Measurements from ENCODE around the gene ATL1.
"Not testable (repeated sequence)": the region's sequence is repeated elsewhere in the genome, so short reads cannot be mapped to it uniquely, and the experiment has no call there.

Gene ATL1

DNA sequence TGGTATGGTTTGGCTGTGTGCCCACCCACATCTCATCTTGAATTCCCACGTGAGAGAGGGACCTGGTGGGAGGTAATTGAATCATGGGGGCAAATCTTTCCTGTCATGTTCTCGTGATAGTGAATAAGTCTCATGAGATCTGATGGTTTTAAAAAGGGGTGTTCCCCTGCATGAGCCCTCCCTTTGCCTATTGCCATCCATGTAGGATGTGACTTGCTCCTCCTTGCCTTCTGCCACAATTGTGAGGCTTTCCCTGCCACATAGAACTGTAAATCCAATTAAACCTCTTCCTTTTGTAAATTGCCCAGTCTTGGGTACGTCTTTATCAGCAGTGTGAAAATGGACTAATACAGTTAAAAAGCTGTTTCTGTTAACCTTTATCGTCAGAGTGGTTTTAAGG lies 21.9 kb upstream of the ATL1 start:
- DNase-seq = not testable (repeated sequence)

DNA sequence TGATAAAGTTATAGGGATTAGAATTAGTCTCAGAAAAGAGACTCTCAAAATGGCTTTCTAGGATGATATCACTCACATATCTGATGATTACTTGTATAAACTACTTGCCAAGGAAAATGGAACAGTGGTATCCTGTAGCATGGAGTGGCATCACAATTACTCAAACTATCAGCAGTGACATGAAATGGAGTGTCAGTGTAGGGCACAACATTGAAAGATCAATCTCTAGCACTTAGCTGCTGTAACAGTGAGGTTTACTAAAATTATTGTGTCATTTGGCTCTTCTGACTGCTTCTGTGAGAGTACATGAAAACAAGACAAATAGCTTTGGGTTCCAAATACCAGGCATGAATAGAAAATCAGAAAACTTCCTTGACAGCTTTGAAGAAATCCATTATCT lies 20.9 kb upstream of the ATL1 start:
- DNase-seq = no peak

DNA sequence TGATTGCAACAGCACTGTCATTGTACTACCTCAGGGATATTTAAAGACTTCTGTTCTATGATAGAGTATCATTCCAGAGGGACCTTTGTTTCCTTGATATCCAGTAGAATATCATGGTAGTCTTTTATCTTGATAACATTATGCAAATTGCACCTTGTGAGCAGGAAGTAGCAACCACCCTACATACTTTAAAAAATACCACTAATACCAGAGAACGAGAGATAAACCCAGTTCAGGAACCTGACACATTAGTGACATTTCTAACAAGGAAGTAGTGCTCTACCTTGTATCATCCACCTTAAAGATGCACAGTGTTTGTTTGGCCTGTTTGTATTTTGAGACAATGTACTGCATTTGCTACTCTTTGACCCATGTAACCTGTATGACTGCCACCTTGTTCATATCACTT lies 18.8 kb upstream of the ATL1 start:
- DNase-seq = no peak

DNA sequence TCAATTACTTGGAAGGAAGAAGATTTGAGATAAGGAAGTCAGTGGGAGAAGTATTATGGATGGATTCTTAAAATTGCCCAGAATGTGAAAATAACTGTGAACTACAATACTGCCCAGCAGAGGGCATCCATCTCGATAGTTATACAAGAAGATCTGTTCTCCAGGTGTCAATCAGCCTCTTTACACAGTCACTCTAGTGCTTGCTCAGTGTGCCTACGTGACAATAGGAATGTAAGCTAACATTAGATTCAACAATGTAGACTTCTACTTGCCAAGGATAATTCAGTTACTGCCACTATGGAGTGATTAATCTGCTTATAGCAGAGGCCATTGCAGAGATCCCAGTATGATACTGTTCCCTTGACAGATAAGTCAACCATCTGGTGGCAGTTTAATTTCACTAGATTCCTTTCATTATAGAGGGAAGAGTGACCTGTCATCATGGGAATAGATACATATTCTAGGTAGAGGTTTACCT lies 17.0 kb upstream of the ATL1 start:
- peak; percentile 20 for DNase-seq

DNA sequence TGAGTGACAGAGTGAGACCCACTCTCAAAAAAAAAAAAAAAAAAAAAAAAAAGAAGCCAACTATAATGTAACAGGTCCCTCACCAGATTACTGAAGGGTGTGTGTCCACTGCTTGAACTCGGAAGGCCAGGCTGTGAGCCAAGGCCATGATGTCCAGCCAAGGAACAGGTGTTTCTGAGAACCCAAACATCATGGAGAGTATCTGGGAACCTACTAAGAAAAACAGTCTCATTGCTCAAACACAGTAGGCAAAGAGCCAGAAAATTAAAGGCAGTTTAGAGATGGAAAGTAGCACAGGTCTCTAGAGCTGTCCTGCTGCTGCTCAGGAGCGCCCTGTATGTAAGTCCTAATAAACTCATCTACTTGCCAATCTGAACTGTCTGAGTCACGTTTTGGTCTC lies 15.0 kb upstream of the ATL1 start:
- peak; percentile 23 for DNase-seq

DNA sequence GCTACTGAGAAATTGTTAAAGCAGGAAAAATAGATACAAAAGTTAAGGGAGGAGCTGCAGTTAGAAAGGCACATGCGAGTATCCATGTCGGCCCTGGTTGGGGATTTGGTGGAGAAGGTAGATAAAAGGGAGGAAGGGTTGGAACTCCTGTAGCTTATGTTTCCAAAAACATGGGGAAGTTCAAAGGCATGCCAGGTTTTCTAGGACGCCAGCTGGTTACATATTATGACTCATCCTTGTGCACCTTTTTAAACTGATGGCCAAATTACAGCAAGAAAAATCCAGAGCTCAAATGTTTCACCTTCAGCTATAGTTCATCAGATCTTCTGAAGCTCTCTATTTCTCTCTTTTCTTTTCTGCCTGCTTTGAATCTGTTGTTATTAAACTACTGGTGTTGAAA lies 14.3 kb upstream of the ATL1 start:
- peak; percentile 80 for DNase-seq

DNA sequence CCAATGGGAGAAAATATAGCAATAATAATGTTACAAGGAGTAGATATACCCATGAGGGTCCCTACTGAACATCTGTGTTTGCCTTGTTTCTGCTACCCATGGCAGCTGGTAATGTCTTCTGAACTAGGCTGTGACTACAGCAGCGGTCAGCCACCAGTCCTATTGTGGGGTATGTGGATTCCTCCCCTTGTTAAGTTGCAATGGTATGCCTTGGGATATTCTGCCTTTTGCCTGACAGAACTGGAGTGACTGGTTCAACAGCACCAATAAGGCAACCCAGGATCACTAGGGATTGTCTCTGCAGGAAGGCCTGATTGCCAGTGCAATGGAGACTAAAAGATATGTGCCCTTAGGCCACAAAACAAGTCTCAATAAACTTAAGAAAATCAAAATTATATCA lies 9.7 kb upstream of the ATL1 start:
- DNase-seq = no peak

DNA sequence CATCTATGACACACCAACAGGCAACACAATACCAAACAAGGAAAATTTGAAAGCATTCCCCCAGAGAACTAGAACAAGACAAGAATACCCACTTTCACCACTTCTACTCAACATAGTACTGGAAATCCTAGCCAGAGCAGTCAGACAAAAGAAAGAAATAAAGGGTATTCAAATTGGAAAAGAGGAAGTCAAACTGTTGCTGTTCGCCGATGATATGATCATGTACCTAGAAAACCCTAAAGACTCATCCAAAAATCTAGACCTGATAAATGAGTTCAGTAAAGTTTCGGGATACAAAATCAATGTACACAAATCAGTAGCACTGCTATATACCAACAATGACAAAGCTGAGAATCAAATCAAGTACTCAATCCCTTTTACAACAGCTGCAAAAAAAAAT lies 8.1 kb upstream of the ATL1 start:
- no peak for DNase-seq

DNA sequence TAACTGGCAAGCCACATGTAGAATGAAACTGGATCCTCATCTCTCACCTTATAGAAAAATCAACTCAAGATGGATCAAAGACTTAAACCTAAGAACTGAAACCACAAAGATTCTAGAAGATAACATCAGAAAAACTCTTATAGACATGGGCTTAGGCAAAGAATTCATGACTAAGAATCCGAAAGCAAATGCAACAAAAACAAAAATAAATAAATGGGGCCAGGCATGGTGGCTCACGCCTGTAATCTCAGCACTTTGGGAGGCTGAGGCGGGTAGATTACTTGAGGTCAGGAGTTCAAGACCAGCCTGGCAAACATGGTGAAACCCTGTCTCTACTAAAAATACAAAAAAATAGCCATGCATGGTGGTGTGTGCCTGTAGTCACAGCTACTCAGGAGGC lies 7.1 kb upstream of the ATL1 start:
- not testable (repeated sequence) for DNase-seq

DNA sequence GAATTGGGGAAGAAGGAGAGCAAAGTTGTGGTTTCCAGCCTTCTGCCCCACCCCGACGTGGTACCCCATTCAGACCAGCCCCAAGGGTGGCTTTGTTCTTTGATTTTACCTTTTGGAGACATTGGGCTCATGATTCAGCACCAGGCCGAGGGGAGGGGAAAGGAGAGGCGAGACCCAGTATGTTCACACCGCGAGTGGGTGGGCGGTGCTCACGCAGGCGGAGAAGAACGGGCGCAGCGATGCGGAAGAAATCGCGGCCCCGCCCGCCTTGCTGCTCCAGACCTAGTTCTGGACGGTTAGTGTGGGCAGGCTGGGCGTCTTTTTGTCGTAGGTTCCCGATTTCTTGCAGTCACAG lies 963 bp downstream of the ATL1 start:
- peak; percentile 20 for DNase-seq

DNA sequence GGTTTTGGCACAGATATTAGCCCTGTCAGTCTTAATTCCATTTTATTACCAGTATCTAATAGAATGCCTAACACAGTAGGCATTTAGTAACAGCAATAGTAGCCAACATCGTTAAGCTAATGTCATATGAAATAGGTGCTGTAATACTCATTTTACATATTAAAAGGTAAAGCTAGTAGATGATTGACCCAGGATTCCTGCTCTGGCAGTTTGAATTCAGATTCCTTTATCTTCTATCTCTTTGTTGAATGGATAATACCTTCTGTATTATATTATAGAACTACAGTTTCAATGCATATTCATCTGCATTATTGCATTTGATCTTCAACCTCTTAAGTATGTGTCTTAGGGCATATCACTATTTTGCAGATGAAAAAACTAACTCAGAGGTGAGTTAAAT lies 2.9 kb downstream of the ATL1 start:
- DNase-seq = no peak

DNA sequence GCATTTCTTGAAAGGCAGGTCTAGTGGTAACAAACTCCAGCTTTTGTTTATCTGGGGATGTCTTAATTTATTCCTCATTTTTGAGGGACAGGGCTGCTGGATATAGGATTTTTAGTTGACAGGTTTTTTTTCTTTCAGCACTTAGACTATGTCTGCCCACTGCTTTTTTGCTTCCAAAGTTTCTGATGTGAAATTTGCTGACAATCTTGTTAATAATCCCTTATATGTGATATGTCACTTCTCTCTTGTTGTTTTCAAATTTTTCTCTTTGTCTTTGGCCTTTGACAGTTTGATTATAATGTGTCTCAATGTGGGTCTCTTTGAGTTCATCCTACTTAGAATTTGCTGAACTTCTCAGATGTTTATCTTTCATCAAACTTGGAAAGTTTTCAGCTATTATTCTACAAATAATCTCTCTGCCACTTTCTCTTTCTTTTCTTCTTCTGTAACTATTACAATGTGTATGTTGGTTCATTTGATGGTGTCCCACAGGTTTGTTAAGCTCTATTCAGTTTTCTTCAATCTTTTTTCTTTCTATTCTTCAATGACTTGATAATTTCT lies 9.8 kb downstream of the ATL1 start:
- DNase-seq = no peak

DNA sequence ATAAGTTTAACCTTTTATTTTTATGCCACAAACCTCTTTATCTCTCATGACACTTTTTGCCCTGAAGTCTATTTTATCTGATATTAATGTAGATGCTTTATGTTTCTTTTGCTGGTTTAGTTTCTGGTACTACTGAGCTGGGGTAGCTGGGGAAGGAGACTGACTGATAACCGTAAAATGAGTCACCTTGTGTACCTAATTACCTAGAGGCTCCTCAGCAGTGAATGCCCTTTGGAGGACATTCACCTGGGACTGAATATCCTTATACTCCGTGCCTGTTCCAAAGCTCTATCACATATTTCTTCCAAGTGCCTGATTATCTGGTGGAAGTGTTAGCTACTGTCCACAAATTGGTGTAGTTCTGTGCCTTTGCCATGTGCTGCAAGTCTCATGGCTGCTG lies 13.9 kb downstream of the ATL1 start:
- DNase-seq = no peak

DNA sequence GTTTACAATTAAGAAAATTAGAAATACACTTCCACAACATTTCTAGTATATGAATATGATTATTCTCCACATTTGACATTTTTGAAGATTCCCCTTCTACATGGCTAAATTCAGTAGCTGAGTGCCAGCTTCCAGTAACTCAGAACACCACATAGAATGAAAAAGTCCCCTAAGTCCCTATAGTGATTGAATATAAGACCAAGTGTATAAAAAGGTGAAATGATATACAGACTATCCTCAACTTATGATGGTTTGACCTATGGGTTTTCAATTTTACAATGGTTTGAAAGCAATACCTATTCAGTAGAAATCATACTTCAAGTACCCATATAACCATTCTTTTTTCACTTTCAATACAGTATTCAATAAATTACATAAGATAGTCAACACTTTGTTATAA lies 15.8 kb downstream of the ATL1 start:
- DNase-seq = no peak

DNA sequence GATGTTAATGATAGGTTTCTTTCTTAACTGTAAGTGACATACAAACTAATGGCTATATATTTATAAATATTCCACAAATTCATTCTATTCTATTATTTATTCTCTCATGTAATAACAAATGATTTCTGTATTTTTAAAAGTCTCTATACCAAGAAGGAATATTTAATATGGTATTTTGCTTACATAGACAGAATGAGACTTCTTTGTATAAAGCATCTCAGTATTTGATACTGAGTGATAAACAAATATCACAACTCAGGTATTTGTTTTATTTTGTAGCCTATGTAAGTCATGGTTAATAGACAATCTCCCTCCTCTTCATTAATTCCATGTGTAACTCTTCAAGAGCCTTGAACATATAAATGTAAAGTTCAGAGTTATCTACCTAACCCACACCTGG lies 18.0 kb downstream of the ATL1 start:
- no peak for DNase-seq

DNA sequence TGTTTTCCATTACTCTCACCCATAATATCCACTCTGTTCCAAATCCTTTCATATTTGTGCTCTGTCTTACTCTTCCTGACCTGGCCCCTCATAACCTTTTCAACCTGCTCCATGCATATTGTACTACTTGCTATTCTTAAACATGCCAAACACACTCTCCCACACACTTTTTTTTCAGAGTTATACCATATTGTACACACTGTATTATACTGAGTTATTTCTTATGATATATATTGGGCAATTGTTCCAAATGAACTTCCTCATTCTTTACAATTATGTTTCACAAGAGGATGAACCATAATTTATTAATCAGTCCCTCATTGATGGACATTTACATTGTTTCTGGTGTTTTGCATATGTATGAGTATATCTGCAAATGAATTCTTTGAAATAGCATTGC lies 18.5 kb downstream of the ATL1 start:
- DNase-seq = no peak

DNA sequence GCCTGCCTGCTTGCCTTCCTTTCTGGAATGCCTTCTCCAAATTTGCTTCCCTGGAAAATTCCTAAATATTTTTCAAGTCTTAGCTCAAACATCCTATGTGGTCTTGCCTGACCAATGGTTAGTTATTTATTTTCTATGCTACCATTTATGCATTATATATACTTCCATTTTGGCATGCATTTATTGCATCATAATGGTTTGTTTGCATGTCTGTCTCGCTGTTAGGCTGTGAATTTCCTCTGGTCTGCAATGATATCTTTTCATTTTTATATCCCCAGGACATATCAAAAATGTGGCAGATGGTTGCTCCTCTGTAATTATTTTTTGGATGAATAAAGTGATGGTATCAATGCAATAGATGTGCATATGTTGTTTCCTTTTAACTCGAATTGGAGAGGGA lies 30.5 kb downstream of the ATL1 start:
- no peak for DNase-seq

DNA sequence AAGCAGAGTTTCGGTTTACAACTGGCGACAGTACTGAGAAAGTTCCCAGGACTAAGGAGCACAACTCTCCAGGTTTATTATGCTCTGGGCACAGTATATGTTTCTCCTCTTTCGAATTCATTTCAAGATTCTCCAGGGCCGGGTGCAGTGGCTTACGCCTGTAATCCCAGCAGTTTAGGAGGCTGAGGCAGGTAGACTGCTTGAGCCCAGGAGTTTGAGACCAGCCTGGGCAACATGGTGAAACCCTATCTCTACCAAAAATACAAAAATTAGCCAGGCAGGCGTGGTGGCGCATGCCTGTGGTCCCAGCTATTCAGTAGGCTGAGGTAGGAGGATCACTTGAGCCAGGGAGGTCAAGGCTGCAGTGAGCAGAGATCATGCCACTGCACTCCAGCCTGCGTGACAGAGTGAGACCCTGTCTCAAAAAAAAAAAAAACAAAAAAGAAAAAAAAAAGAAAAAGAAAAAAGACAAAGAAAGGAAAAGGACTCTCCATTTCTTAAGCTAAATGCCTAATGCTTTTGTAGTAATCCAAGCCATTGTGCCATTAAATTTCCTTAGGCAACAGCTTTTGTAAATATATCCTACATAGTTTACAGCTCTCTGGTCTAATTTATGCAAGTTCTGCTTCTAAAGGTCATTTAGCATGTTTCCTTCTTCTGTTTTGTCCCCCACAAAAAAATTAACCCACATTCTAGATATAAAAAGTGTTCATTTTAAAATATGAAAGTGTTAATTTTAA lies 34.8 kb downstream of the ATL1 start:
- no peak for DNase-seq

DNA sequence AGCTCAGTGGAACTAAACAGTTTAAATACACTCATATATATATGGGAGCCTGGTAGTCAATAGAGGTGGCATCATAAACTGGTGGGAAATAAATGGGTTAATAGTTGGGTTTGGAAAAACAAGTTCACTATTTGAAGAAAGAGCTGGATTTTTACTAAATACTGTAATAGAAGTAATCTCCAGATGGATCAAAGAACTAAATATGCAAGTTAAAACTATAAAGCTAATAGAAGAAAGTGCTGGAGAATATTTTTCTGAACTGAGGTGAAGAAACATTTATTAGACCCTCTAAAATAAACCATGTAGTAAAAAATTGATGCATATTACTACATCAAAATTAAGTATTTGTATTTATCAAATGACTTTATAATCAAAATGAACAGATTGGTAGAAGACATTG lies 38.8 kb downstream of the ATL1 start:
- DNase-seq = no peak

DNA sequence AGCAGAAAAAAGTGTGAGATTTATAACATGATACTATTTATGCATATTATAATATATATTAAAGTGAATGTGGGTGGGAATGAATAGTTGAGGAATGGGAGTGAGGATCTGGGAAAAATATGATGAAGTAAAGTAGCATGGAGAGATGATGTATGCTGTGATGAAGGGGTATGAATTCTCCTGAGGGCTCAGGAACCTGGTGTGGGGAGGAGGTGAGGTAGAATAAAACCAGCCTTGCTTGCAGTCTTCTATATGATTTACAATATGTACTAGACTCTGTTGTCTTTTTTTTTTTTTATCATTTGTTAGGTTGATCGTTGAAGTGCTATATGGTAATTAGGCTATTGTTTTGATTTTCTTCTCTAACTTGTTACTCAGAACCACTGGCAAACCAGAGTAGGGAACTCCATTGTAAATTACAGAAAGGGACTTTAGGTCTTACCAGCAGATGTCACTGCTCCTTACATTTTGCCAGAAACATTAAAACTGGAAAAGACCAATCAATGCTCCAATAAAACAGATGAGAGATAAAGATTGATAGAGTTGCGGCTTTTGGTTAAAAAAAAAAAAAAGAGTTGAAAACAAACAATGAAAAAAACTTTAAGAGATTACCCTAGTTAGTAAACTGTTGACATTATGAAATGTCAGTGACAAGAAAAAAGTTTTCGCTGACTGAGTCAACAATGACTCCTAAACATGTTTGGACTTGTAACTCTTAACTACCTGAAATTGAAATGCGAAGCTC lies 39.9 kb downstream of the ATL1 start:
- no peak for DNase-seq

DNA sequence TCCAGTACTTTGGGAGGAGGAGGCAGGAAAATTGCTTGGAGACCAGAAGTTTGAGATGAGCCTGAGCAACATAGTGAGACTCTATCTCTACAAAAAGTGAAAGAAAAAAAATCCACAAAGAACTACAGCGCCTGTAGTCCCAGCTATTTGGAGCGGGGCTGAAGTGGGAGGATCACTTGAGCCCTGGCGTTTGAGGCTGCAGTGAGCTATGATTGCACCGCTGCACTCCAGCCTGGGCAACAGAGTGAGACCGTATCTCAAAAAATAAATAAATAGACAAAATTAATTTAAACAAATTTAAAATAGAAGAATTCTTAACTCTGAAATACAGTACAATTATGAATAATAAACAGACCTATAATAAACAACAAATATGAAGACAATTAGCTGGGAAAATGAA lies 40.9 kb downstream of the ATL1 start:
- DNase-seq = no peak

DNA sequence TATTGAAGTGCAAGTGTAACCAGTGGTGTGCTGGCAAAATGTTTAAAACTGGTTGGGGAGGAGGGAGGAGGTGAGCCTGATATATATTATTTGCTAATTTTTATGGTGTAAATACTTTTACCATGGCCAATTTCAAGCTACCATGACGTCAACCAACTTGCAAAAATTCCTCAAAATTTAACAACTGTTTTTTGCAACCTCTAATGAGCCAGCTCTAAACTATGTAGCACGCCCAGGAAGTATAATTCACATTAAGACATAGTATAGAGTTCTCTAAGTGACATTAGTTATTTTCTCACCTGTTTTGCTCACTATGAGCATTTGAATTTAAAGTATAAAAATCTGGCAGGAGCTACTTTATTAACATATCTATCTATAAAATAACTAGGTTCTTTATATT lies 41.4 kb downstream of the ATL1 start:
- DNase-seq = no peak

DNA sequence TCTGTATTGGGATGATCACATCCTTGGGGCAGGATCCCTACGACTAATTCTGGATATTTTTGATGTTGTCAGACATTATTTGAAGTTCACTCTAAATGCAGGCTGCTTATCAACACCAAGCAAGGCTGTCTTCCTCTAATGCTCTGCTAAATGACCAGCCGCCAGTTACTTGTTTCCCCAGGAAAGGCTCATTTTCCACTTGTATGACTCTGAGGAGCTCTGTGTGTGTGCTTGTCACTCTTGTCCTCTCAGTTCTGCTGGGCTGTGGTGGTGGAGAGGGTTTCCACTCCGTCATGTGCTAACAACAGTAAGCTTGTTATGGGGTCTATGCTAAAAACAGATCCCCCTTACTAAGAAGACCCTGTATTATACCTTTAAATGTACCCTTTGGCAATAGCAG lies 42.1 kb downstream of the ATL1 start:
- DNase-seq = no peak

DNA sequence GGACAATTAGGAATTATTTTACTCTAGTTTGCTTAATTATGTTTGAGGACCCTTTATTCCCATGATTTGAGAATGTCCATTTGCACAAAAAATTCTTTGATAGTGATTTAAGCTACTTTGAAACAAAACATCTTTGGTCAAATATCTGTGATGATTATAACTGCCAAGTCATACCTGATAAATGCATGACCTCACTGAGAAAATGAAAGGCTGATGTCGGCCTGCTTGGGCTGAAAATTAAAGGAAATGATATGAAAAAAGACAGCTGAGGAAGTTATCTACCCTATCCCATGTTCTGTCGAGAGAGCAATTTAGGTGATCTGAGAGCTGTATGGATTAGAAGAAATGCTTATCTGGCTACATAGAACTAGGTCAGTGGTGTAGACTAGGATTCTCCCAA lies 43.6 kb downstream of the ATL1 start:
- DNase-seq = no peak

DNA sequence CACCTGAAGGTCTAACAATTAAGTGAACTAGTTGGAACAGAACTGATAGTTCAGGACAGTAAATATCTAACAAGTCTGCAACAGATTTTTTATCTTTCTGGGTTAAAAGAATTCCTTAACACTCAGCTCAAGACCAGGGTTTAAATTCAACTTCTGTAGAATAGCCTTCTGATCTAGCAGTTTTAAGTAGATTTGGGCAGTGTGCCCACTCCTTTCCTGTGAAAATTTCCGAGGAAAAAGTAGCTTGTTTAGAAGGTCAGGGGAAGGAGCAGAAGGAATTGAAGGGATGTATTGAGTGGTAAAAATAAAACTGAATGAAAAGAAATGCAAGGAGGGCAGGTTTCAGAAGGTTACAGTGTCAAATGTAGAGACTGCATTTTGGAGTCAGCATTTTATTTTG lies 45.8 kb downstream of the ATL1 start:
- DNase-seq = no peak

All from DMS 273 treated with DMSO at 0.1 percent for 48 hours (cell line).